ENCODE results near the gene SLC24A3. TPM values are rescaled to one million over a fixed set of nuclear protein-coding genes. Genes with fewer than 3 reads are reported as not detected.
A peak's percentile ranks its signal among the peaks of the same experiment; 100 is the strongest.

SLC24A3 gene
- total and polyA plus RNA-seq, 2 experiments from 2014 or later: 0.48 to 1.7 TPM

DNA sequence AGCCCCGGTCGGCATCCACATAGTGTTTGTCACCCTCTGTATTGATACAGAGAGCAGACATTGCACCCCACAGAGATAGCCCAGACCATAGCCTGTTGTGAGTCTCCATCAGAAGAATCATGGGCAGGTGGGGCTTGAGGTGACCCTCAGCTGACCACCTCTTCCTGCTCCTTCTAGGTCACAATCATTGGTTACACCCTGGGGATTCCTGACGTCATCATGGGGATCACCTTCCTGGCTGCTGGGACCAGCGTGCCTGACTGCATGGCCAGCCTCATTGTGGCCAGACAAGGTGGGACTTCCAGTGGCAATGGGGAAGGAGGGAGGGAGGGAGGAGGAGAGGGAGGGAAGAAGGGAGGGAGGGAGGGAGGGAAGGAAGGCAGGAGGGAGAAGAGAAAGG is 484.2 kb downstream of the SLC24A3 start:
- H3K9me2 ChIP-seq (replicated peaks; ENCODE audit: insufficient read depth): no peaks in the 10 kb centered on the region
- no peaks in the 10 kb centered on the region for H3K36me3 ChIP-seq (replicated peaks; ENCODE audit: insufficient read depth, low read depth)
- no peak overlapping the region for H3K4me2 ChIP-seq
- H3K4me3 ChIP-seq: no peak overlapping the region
- 85% methylated on average over 4 of the region's 4 CpGs for WGBS (ENCODE audit: low lambda C conversion rate, missing lambda C conversion rate)
- H3K4me1 ChIP-seq (ENCODE audit: insufficient read depth): no peaks in the 10 kb centered on the region
- no peaks in the 10 kb centered on the region for H3K9me3 ChIP-seq (ENCODE audit: low read depth)
- TF ChIP-seq, protein P1, sequence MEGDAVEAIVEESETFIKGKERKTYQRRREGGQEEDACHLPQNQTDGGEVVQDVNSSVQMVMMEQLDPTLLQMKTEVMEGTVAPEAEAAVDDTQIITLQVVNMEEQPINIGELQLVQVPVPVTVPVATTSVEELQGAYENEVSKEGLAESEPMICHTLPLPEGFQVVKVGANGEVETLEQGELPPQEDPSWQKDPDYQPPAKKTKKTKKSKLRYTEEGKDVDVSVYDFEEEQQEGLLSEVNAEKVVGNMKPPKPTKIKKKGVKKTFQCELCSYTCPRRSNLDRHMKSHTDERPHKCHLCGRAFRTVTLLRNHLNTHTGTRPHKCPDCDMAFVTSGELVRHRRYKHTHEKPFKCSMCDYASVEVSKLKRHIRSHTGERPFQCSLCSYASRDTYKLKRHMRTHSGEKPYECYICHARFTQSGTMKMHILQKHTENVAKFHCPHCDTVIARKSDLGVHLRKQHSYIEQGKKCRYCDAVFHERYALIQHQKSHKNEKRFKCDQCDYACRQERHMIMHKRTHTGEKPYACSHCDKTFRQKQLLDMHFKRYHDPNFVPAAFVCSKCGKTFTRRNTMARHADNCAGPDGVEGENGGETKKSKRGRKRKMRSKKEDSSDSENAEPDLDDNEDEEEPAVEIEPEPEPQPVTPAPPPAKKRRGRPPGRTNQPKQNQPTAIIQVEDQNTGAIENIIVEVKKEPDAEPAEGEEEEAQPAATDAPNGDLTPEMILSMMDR (IDR thresholded peaks at IDR 0.05; ENCODE audit: poor library complexity): no peak
- TF ChIP-seq EZH2phosphoT487 (IDR thresholded peaks at IDR 0.05; ENCODE audit: low read depth, severe bottlenecking, unreplicated experiment) (no peak), EZH2 (IDR thresholded peaks at IDR 0.05; ENCODE audit: borderline replicate concordance) (no peak)
- H3K27me3 ChIP-seq: no peaks in the 10 kb centered on the region
- no peaks in the 10 kb centered on the region for H3K79me2 ChIP-seq
- DNase-seq (ENCODE audit: low spot score): no peak
- no peak overlapping the region for H2AFZ ChIP-seq
- H4K20me1 ChIP-seq (ENCODE audit: insufficient read depth, poor library complexity, severe bottlenecking): no peaks in the 10 kb centered on the region
- no peak overlapping the region for H3K27ac ChIP-seq

DNA sequence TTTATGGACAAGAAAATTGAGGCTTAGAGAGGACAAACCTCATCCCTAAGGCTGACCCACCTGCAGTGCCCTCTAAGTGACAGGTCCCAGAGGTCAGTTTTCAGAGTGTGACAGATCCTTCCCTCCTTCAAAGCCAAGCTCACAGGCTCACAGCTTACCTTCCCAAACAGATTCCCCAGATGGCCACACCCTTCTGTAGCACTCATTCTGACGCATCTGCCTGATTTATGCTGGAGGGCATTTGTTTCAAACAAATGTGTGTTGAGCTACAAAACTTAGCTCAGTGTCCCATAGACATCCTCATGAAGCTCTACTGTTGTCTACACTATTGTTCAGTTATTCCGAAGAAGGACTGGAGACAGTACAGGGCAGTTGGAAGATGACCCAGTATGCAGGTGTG is 485.0 kb downstream of the SLC24A3 start:
- Histone ChIP-seq H3K27ac (no peak overlapping the region), H4K20me1 (ENCODE audit: insufficient read depth, poor library complexity, severe bottlenecking) (no peaks in the 10 kb centered on the region), H3K27me3 (no peaks in the 10 kb centered on the region), H3K4me1 (ENCODE audit: insufficient read depth) (no peaks in the 10 kb centered on the region), H3K36me3 (replicated peaks; ENCODE audit: insufficient read depth, low read depth) (no peaks in the 10 kb centered on the region), H2AFZ (no peak overlapping the region), H3K9me2 (replicated peaks; ENCODE audit: insufficient read depth) (no peaks in the 10 kb centered on the region), H3K9me3 (ENCODE audit: low read depth) (no peaks in the 10 kb centered on the region), H3K79me2 (no peaks in the 10 kb centered on the region), H3K4me2 (no peak overlapping the region), H3K4me3 (no peak overlapping the region)
- TF ChIP-seq, protein P1 (IDR thresholded peaks at IDR 0.05; ENCODE audit: poor library complexity): no peak
- TF ChIP-seq EZH2 (IDR thresholded peaks at IDR 0.05; ENCODE audit: borderline replicate concordance) (no peak), EZH2phosphoT487 (IDR thresholded peaks at IDR 0.05; ENCODE audit: low read depth, severe bottlenecking, unreplicated experiment) (no peak)
- no peak for DNase-seq (ENCODE audit: low spot score)
- 95% methylated on average over 2 of the region's 2 CpGs for WGBS (ENCODE audit: low lambda C conversion rate, missing lambda C conversion rate)

DNA sequence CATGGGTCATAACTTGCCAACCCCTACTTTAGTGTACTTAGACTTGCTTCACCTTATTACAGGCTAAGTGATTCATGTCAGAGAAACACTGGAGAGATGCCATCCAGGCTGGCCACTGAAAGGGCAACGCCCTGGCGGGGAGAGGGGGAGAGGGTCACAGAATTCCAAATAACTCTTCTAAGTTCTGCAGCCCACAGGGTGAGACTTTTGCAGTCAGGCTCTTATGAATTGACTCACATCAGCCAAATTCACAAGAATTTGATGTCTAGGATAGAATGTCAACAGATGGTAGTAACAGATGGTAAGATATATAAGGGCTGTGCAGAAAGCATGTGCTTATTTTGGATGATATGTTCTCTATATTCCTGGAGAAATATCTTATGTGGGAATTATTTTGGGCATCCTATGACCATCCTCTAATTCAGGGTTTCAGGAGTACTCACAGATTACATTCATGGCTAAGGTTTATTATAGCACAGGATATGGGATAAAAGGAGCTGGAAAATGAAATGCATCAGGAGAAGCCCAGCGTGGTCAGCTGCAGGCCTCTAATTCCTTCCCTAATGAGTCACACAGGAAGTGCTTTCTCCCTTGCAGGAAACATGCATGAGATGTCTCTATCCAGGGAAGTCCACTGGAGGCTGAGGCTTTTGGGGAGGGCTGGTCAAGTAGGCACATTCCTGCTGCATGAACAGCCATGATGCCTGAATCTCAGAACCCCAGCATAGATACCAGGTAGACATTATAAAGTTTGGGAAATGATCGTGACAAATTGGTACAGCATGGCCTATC is 486.9 kb downstream of the SLC24A3 start:
- H3K79me2 ChIP-seq: no peaks in the 10 kb centered on the region
- WGBS (ENCODE audit: low lambda C conversion rate, missing lambda C conversion rate): 87% methylated on average over 4 of the region's 4 CpGs
- H3K27ac ChIP-seq: no peak overlapping the region

More for the DNA sequence above, 486.9 kb downstream of the SLC24A3 start:
- Histone ChIP-seq H4K20me1 (ENCODE audit: insufficient read depth, poor library complexity, severe bottlenecking) (no peaks in the 10 kb centered on the region), H3K4me1 (ENCODE audit: insufficient read depth) (no peaks in the 10 kb centered on the region), H3K9me3 (ENCODE audit: low read depth) (no peaks in the 10 kb centered on the region), H2AFZ (no peak overlapping the region), H3K27me3 (no peaks in the 10 kb centered on the region), H3K4me2 (no peak overlapping the region), H3K4me3 (no peak overlapping the region), H3K9me2 (replicated peaks; ENCODE audit: insufficient read depth) (no peaks in the 10 kb centered on the region), H3K36me3 (replicated peaks; ENCODE audit: insufficient read depth, low read depth) (no peaks in the 10 kb centered on the region)
- DNase-seq (ENCODE audit: low spot score): peak; percentile 22
- TF ChIP-seq EZH2phosphoT487 (IDR thresholded peaks at IDR 0.05; ENCODE audit: low read depth, severe bottlenecking, unreplicated experiment) (no peak), EZH2 (IDR thresholded peaks at IDR 0.05; ENCODE audit: borderline replicate concordance) (no peak)
- TF ChIP-seq, protein P1 (IDR thresholded peaks at IDR 0.05; ENCODE audit: poor library complexity): no peak
